Thyroid gland (tissue), 4 donors: ENCODE results near the gene RASSF7. TPM values are rescaled to one million over a fixed set of nuclear protein-coding genes. Genes with fewer than 3 reads are reported as not detected.

Source experiments
- DNase-seq, 2 donors: peaks; one replicate each; pipeline ENCODE4 v3.0.0-alpha.2; 2019
- H3K27ac ChIP-seq, 3 donors: fragments of 200-600 bp; sonication (generic); 1 replicate in 2 of 3; 2 replicates in 1 of 3; pipeline ENCODE4 v1.5.1; 2016 to 2019; ENCODE audit warnings: mild to moderate bottlenecking in 1 of 3, moderate library complexity in 1 of 3
- H3K27me3 ChIP-seq: fragments of 200-600 bp; sonication (generic); one replicate; pipeline ENCODE4 v1.5.1; 2019
- H3K36me3 ChIP-seq, 2 donors: fragments of 200-600 bp; sonication (generic); one replicate each; pipeline ENCODE4 v1.5.1; 2016 to 2019
- H3K4me1 ChIP-seq, 2 donors: fragments of 200-600 bp; sonication (generic); one replicate each; pipeline ENCODE4 v1.5.1; 2017 to 2019
- H3K4me3 ChIP-seq, 3 donors: fragments of 200-600 bp; sonication (generic); replicated peaks in 1 of 3; 1 replicate in 2 of 3; 2 replicates in 1 of 3; pipeline ENCODE4 v1.5.1; 2016; ENCODE audit warnings: mild to moderate bottlenecking in 1 of 3
- H3K9me3 ChIP-seq: fragments of 200-600 bp; sonication (generic); one replicate; pipeline ENCODE4 v1.5.1; 2017
- POLR2A ChIP-seq, 2 donors: fragments of 450-650 bp; IDR thresholded peaks; one replicate each; pipeline ENCODE4 v1.6.1; 2017; ENCODE audit warnings: antibody characterized with exemption in 2 of 2, mild to moderate bottlenecking in 2 of 2, moderate library complexity in 1 of 2
- WGBS, 2 donors: methylation state at CpG; one replicate each; pipeline ENCODE4 v1.1.5; 2017; 5-methylcytosine and 5-hydroxymethylcytosine counted together
- intact Hi-C: fragments of 100-400 bp; cut with DNase I; formaldehyde crosslinking; loops from one replicate; pipeline ENCODE4 v1.15.1; 2023
- total RNA-seq, 4 donors: library from RNA; depleted of rRNA; stranded (reverse); fragments of >200 nt; gene quantifications; one replicate each; pipeline ENCODE4 v1.2.3, GENCODE V29; 2016
- TF ChIP-seq, protein P1 (sequence below), 6 experiments: fragments of 200-600 bp in 3 of 6; fragments of 450-650 bp in 3 of 6; sonication (generic) in 3 of 6; IDR thresholded peaks; one replicate each; pipeline ENCODE4 v1.5.1; 2016 to 2019; ENCODE audit warnings: antibody characterized with exemption in 6 of 6, mild to moderate bottlenecking in 2 of 6, inconsistent platforms in 1 of 6, moderate library complexity in 1 of 6

Gene RASSF7
- total RNA-seq, 4 donors from 2014 or later, result 18.6 to 60.0 (median 24.8) TPM

- Histone ChIP-seq H3K4me1 (no peaks in the 10 kb centered on the region), H3K36me3 (peaks cover 29 to 57% of the 10 kb centered on the region in 2 donors), H3K27me3 (no peaks in the 10 kb centered on the region), H3K9me3 (no peaks in the 10 kb centered on the region), H3K4me3 (no peak overlapping the region), H3K27ac (no peak overlapping the region)
- no peak for DNase-seq
- TF ChIP-seq, protein P1, sequence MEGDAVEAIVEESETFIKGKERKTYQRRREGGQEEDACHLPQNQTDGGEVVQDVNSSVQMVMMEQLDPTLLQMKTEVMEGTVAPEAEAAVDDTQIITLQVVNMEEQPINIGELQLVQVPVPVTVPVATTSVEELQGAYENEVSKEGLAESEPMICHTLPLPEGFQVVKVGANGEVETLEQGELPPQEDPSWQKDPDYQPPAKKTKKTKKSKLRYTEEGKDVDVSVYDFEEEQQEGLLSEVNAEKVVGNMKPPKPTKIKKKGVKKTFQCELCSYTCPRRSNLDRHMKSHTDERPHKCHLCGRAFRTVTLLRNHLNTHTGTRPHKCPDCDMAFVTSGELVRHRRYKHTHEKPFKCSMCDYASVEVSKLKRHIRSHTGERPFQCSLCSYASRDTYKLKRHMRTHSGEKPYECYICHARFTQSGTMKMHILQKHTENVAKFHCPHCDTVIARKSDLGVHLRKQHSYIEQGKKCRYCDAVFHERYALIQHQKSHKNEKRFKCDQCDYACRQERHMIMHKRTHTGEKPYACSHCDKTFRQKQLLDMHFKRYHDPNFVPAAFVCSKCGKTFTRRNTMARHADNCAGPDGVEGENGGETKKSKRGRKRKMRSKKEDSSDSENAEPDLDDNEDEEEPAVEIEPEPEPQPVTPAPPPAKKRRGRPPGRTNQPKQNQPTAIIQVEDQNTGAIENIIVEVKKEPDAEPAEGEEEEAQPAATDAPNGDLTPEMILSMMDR (IDR thresholded peaks at IDR 0.05), result no peak
- no peak for TF ChIP-seq POLR2A (IDR thresholded peaks at IDR 0.05)
- intact Hi-C loops, result no loop called here
- WGBS, 2 donors, result 71 to 78% methylated on average over 6 of the region's 6 CpGs
Measured at GRCh38 chr11:587978-588380, 27.2 kb downstream of the RASSF7 start.

- no peak for DNase-seq
- 92% methylated on average over 26 of the region's 26 CpGs for WGBS, 2 donors
- Histone ChIP-seq H3K27ac (no peak overlapping the region), H3K27me3 (no peaks in the 10 kb centered on the region), H3K4me1 (no peaks in the 10 kb centered on the region), H3K4me3 (no peak overlapping the region), H3K9me3 (no peaks in the 10 kb centered on the region), H3K36me3 (peaks cover 39 to 61% of the 10 kb centered on the region in 2 donors)
- intact Hi-C loops, result no loop called here
- TF ChIP-seq, protein P1 (IDR thresholded peaks at IDR 0.05), result no peak
- TF ChIP-seq POLR2A (IDR thresholded peaks at IDR 0.05), result no peak
Measured at GRCh38 chr11:589798-590197, 29.0 kb downstream of the RASSF7 start.

- Histone ChIP-seq H3K9me3 (no peaks in the 10 kb centered on the region), H3K4me3 (no peak overlapping the region), H3K27ac (no peak overlapping the region), H3K36me3 (peaks cover 39 to 66% of the 10 kb centered on the region in 2 donors), H3K27me3 (no peaks in the 10 kb centered on the region), H3K4me1 (no peaks in the 10 kb centered on the region)
- no peak for DNase-seq
- WGBS, 2 donors, result 78 to 80% methylated on average over 11 of the region's 11 CpGs
- TF ChIP-seq POLR2A (IDR thresholded peaks at IDR 0.05), result no peak
- TF ChIP-seq, protein P1 (IDR thresholded peaks at IDR 0.05), result no peak
- intact Hi-C loops, result no loop called here
Measured at GRCh38 chr11:590997-591396, 30.2 kb downstream of the RASSF7 start.

- no peak for DNase-seq
- H3K4me1 ChIP-seq, result no peaks in the 10 kb centered on the region
- intact Hi-C loops, result no loop called here
- no peaks in the 10 kb centered on the region for H3K9me3 ChIP-seq
- no peaks in the 10 kb centered on the region for H3K27me3 ChIP-seq
- peaks cover 46 to 71% of the 10 kb centered on the region in 2 donors for H3K36me3 ChIP-seq
- TF ChIP-seq POLR2A (IDR thresholded peaks at IDR 0.05), result no peak
- TF ChIP-seq, protein P1 (IDR thresholded peaks at IDR 0.05), result no peak
- H3K27ac ChIP-seq, result no peak overlapping the region
- WGBS, 2 donors, result 96 to 98% methylated on average over 22 of the region's 22 CpGs
- H3K4me3 ChIP-seq, result no peak overlapping the region
Measured at GRCh38 chr11:592501-592900, 31.7 kb downstream of the RASSF7 start.

GRCh38 chr11:592918-593317 lies 32.1 kb downstream of the RASSF7 start:
- Histone ChIP-seq H3K36me3 (peaks cover 49 to 71% of the 10 kb centered on the region in 2 donors), H3K27ac (no peak overlapping the region), H3K4me3 (no peak overlapping the region), H3K9me3 (no peaks in the 10 kb centered on the region), H3K4me1 (no peaks in the 10 kb centered on the region), H3K27me3 (no peaks in the 10 kb centered on the region)
- intact Hi-C loops, result no loop called here
- no peak for DNase-seq
- 96% methylated on average over 10 of the region's 10 CpGs for WGBS, 2 donors
- TF ChIP-seq, protein P1 (IDR thresholded peaks at IDR 0.05), result no peak
- TF ChIP-seq POLR2A (IDR thresholded peaks at IDR 0.05), result no peak
